Measurements from ENCODE around the gene LENG8. TPM values are rescaled to one million over a fixed set of nuclear protein-coding genes. Genes with fewer than 3 reads are reported as not detected.
A peak's percentile ranks its signal among the peaks of the same experiment; 100 is the strongest.
"Not testable (repeated sequence)": the region's sequence is repeated elsewhere in the genome, so short reads cannot be mapped to it uniquely, and the experiment has no call there.

The LENG8 gene
- total RNA-seq, 1 donor from 2014 or later, result 39.1 TPM

DNA sequence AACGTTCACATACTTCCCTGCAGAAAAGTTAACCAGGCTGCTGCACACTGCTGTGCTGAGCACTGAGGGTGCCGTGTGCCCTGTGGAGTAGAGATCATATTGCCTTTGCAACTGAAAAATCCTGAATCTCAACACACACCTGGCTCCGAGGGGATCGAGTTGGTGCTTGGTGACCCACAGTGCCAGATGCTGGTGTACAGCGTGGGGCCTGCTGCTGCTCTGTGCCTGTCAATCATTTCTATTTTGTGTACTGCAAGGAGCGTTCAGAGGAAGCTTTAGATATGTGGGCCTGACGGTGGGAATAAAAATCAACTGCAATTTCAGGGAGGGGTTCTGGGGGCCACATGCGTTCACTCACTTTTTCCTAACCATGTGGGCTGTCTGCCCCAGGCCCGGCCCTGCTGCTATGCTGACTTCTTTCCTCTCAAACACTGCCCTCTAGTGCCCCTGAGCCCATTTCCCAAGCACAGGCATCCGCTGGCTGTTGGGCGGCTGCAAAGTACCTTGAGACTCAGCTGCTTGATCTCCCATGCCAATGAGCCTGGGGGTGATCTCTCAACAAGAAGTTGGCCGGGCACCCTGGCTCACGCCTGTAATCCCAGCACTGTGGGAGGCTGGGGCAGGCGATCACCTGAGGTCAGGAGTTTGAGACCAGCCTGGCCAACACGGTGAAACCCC, 9.7 kb upstream of the LENG8 start:
- TF ChIP-seq, protein P1, sequence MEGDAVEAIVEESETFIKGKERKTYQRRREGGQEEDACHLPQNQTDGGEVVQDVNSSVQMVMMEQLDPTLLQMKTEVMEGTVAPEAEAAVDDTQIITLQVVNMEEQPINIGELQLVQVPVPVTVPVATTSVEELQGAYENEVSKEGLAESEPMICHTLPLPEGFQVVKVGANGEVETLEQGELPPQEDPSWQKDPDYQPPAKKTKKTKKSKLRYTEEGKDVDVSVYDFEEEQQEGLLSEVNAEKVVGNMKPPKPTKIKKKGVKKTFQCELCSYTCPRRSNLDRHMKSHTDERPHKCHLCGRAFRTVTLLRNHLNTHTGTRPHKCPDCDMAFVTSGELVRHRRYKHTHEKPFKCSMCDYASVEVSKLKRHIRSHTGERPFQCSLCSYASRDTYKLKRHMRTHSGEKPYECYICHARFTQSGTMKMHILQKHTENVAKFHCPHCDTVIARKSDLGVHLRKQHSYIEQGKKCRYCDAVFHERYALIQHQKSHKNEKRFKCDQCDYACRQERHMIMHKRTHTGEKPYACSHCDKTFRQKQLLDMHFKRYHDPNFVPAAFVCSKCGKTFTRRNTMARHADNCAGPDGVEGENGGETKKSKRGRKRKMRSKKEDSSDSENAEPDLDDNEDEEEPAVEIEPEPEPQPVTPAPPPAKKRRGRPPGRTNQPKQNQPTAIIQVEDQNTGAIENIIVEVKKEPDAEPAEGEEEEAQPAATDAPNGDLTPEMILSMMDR (conservative IDR thresholded peaks at IDR 0.05; ENCODE audit: low read depth, low read length), result peak; percentile 70
- H3K4me3 ChIP-seq (ENCODE audit: low read depth, low read length), result no peak overlapping the region
- no peak for DNase-seq (ENCODE audit: low read depth)

GRCh38 chr19:54440641-54441040, 8.4 kb upstream of the LENG8 start:
- H3K4me3 ChIP-seq (ENCODE audit: low read depth, low read length), result no peak overlapping the region
- DNase-seq (ENCODE audit: low read depth), result no peak
- TF ChIP-seq, protein P1 (conservative IDR thresholded peaks at IDR 0.05; ENCODE audit: low read depth, low read length), result no peak

- no peak overlapping the region for H3K4me3 ChIP-seq (ENCODE audit: low read depth, low read length)
- TF ChIP-seq, protein P1 (conservative IDR thresholded peaks at IDR 0.05; ENCODE audit: low read depth, low read length), result no peak
- no peak for DNase-seq (ENCODE audit: low read depth)
These were observed 4.3 kb upstream of the LENG8 start for GRCh38 chr19:54444737-54445136.

DNA sequence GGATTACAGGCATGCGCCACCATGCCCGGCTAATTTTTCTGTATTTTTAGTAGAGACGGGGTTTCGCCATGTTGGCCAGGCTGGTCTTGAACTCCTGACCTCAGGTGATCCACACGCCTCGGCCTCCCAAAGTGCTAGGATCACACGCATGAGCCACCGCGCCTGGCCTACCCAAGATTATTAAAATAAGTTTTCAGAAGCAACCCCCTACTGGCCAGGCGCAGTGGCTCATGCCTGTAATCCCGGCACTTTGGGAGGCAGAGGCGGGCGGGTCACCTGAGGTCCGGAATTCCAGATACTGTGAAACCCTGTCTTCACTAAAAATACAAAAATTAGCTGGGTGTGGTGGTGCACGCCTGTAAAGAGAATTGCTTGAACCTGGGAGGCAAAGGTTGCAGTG, 2.6 kb upstream of the LENG8 start:
- DNase-seq (ENCODE audit: low read depth); H3K4me3 ChIP-seq (ENCODE audit: low read depth, low read length): not testable (repeated sequence)
- TF ChIP-seq, protein P1 (conservative IDR thresholded peaks at IDR 0.05; ENCODE audit: low read depth, low read length), result peak; percentile 6

GRCh38 chr19:54448040-54448773, 792 bp upstream of the LENG8 start:
- no peak for DNase-seq (ENCODE audit: low read depth)
- peak overlapping the region; percentile 80 for H3K4me3 ChIP-seq (ENCODE audit: low read depth, low read length)
- TF ChIP-seq, protein P1 (conservative IDR thresholded peaks at IDR 0.05; ENCODE audit: low read depth, low read length), result no peak

GRCh38 chr19:54449701-54450069, 686 bp downstream of the LENG8 start:
- peak overlapping the region; percentile 80 for H3K4me3 ChIP-seq (ENCODE audit: low read depth, low read length)
- no peak for DNase-seq (ENCODE audit: low read depth)
- TF ChIP-seq, protein P1 (conservative IDR thresholded peaks at IDR 0.05; ENCODE audit: low read depth, low read length), result no peak
